Measurements from ENCODE around the gene FRMD4A. TPM values are rescaled to one million over a fixed set of nuclear protein-coding genes. Genes with fewer than 3 reads are reported as not detected.

Gene FRMD4A
- total and polyA plus RNA-seq, 2 of the 4 experiments (the other 2 are of a cell fraction), result 30.3 to 68.8 TPM

DNA sequence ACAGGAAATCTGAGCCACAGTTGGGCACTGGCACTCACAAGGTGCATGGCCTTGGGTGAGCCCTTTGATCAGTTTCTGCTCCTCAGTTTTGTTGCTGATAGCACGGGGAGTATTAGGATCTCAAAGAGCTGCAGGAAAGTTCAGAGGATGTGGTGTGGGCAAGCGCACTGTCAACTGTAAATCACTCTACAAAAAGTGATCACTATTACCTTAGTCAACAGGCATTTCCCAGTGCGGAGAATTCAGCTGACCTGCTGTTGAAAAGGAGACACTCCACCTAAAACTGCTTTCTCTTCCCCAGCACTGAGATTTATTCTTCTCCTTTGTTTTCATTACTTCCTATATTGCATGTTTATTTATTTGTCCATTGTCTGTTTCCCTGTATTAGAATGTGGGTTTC, 412.9 kb downstream of the FRMD4A start:
- Histone ChIP-seq H4K5ac (ENCODE audit: low read depth, low read length) (no peak overlapping the region), H3K79me1 (ENCODE audit: low read depth in 1 of 2, low read length in 2 of 2) (peaks cover 0 to 21% of the 10 kb centered on the region in 2 experiments; a peak in 2 of 4 replicates), H3K36me3 (ENCODE audit: control insufficient read depth, insufficient read depth, low read length) (no peaks in the 10 kb centered on the region), H4K8ac (ENCODE audit: low read depth in 2 of 2, low read length in 2 of 2) (no peak overlapping the region), H2AFZ (replicated peaks; ENCODE audit: low read length, poor library complexity) (no peak overlapping the region), H2AK5ac (ENCODE audit: low read depth, low read length) (no peak overlapping the region), H2BK20ac (ENCODE audit: low read depth, low read length) (no peak overlapping the region), H4K20me1 (ENCODE audit: insufficient read depth, low read length) (no peaks in the 10 kb centered on the region; the same call in 1 of the 2 replicates), H4K91ac (ENCODE audit: insufficient read depth, low read depth, low read length) (no peak overlapping the region), H2BK15ac (ENCODE audit: low read depth, low read length) (no peak overlapping the region), H3K9me1 (ENCODE audit: insufficient read depth, low read length) (peaks cover 5% of the 10 kb centered on the region; the same call in 1 of the 2 replicates), H3K4me2 (ENCODE audit: low read depth, low read length) (no peak overlapping the region), H3K4me1 (ENCODE audit: control insufficient read depth, insufficient read depth, low read length) (peaks cover 5% of the 10 kb centered on the region), H3K56ac (ENCODE audit: extremely low read depth, insufficient read depth, low read length) (no peak overlapping the region), H3K23ac (ENCODE audit: low read depth, low read length) (no peak overlapping the region), H3K18ac (ENCODE audit: low read depth, low read length) (no peak overlapping the region), H3K4me3 (ENCODE audit: insufficient read depth, low read depth, low read length) (no peak overlapping the region), H3K9ac (ENCODE audit: low read depth, low read length) (no peak overlapping the region), H3K27ac (ENCODE audit: insufficient read depth, low read length) (no peak overlapping the region; the same call in 1 of the 2 replicates), H3K4ac (ENCODE audit: low read depth, low read length) (no peak overlapping the region), H3K27me3 (ENCODE audit: control insufficient read depth, insufficient read depth, low read length) (no peaks in the 10 kb centered on the region), H2BK120ac (ENCODE audit: low read depth, low read length) (no peak overlapping the region), H2AK9ac (replicated peaks; ENCODE audit: low read depth, low read length, poor library complexity) (peak overlapping the region; percentile 8), H3K14ac (replicated peaks; ENCODE audit: low read depth, low read length) (no peak overlapping the region), H2BK5ac (ENCODE audit: low read depth, low read length, poor library complexity, severe bottlenecking) (no peak overlapping the region), H3K9me3 (ENCODE audit: control insufficient read depth, insufficient read depth, low read length) (no peaks in the 10 kb centered on the region)
- ATAC-seq (ENCODE audit: low read depth) (no peak), DNase-seq (no peak)
- dilution Hi-C loops (cut with HindIII; ENCODE audit: low sequenced_read_pairs, unreplicated experiment) (no loop called here), in situ Hi-C loops (cut with MboI; ENCODE audit: low sequenced_read_pairs) (no loop called here), intact Hi-C loops (cut with micrococcal nuclease) (no loop called here)
- WGBS, 2 experiments (ENCODE audit: extremely low coverage in 2 of 2, insufficient read length in 1 of 2), result no CpG with 5 or more reads among the region's 3 CpGs
- ChIA-PET POLR2A (ENCODE audit: unreplicated experiment) (no interaction called here), CTCF (interaction anchor here (0.6 kb wide), 1 partner anchor 37 kb away, joined by 5 read pairs; no protein-coding TSS in a partner anchor)
- TF ChIP-seq MAFK (IDR thresholded peaks at IDR 0.05; ENCODE audit: low read depth, low read length) (no peak), MAZ (IDR thresholded peaks at IDR 0.05; ENCODE audit: borderline replicate concordance, low read depth, low read length) (no peak), CEBPB (IDR thresholded peaks at IDR 0.05; ENCODE audit: low read depth, low read length) (no peak), MXI1 (IDR thresholded peaks at IDR 0.05; ENCODE audit: borderline replicate concordance, low read depth, low read length) (no peak), CHD1 (IDR thresholded peaks at IDR 0.05; ENCODE audit: low read depth, low read length) (no peak), NFE2L2 (IDR thresholded peaks at IDR 0.05; ENCODE audit: low read depth, low read length) (no peak), SMC3 (IDR thresholded peaks at IDR 0.05; ENCODE audit: low read depth, low read length) (no peak), FOS (IDR thresholded peaks at IDR 0.05; ENCODE audit: low read depth, low read length) (no peak)
- TF ChIP-seq, protein P1, sequence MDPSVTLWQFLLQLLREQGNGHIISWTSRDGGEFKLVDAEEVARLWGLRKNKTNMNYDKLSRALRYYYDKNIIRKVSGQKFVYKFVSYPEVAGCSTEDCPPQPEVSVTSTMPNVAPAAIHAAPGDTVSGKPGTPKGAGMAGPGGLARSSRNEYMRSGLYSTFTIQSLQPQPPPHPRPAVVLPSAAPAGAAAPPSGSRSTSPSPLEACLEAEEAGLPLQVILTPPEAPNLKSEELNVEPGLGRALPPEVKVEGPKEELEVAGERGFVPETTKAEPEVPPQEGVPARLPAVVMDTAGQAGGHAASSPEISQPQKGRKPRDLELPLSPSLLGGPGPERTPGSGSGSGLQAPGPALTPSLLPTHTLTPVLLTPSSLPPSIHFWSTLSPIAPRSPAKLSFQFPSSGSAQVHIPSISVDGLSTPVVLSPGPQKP (IDR thresholded peaks at IDR 0.05; ENCODE audit: borderline replicate concordance, low read depth, low read length), result no peak
- TF ChIP-seq, protein P2, sequence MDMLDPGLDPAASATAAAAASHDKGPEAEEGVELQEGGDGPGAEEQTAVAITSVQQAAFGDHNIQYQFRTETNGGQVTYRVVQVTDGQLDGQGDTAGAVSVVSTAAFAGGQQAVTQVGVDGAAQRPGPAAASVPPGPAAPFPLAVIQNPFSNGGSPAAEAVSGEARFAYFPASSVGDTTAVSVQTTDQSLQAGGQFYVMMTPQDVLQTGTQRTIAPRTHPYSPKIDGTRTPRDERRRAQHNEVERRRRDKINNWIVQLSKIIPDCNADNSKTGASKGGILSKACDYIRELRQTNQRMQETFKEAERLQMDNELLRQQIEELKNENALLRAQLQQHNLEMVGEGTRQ (IDR thresholded peaks at IDR 0.05; ENCODE audit: low read depth, low read length), result no peak
- TF ChIP-seq, protein P3, sequence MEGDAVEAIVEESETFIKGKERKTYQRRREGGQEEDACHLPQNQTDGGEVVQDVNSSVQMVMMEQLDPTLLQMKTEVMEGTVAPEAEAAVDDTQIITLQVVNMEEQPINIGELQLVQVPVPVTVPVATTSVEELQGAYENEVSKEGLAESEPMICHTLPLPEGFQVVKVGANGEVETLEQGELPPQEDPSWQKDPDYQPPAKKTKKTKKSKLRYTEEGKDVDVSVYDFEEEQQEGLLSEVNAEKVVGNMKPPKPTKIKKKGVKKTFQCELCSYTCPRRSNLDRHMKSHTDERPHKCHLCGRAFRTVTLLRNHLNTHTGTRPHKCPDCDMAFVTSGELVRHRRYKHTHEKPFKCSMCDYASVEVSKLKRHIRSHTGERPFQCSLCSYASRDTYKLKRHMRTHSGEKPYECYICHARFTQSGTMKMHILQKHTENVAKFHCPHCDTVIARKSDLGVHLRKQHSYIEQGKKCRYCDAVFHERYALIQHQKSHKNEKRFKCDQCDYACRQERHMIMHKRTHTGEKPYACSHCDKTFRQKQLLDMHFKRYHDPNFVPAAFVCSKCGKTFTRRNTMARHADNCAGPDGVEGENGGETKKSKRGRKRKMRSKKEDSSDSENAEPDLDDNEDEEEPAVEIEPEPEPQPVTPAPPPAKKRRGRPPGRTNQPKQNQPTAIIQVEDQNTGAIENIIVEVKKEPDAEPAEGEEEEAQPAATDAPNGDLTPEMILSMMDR (conservative IDR thresholded peaks at IDR 0.05; ENCODE audit: low read depth, low read length), result no peak
- BruUV-seq (replicated peaks), result no TSS peak

Measured in IMR-90 (cell line).